ENCODE measurements around the gene AP2A1.

AP2A1 gene

DNA sequence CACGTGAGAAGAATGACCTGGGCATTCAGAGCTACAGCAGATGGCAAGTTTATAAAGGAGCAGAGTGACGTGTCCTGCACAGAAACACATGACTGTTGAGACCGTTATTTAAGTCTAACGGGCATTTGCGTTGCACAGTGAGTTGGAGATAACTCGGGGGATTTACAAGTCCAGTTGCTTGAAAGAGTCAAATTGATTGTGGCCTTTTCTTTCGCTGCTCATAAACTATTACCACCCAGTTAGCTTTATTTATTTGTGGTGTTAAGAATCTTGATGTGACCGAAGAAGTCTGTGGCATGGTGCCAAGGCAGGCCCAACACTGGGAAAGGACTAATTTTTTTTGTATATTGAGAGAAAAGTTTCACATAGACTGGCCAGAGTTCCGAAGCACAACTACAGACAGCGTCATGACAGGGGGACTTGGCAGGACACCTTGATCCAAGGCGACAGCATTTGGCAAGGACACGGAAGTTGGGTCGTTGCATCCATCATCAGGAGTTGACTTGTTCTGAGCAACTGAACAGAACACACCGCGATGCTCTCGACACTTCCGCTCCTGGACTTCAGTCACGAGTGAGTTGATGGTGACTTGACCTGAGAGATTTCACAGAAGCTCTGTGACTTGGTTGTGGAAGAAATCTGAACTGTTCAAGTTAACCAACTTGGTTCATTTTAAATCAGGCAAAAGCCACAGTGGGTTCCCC is 72.2 kb downstream of the AP2A1 start:
- DNase-seq (ENCODE audit: low spot score): no peak

DNA sequence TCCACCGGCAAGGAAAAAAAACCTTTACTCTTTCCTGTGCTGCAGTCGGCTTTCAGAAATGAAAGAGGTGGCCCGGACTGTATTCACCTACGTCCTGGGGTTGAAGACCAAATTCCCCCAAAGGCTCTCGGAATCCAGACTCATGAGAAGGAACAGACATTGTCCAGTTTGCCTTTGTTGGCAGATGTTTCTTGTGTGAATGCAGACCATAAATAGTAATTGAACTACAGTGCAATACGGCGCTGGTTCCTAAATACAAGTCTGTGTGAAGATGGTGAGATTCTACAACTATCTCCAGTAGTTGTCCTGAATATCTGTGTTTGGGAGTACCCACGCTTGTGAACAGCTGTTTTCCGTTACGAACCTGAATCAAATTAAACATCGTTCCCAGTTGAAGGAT is 72.9 kb downstream of the AP2A1 start:
- no peak for DNase-seq (ENCODE audit: low spot score)

DNA sequence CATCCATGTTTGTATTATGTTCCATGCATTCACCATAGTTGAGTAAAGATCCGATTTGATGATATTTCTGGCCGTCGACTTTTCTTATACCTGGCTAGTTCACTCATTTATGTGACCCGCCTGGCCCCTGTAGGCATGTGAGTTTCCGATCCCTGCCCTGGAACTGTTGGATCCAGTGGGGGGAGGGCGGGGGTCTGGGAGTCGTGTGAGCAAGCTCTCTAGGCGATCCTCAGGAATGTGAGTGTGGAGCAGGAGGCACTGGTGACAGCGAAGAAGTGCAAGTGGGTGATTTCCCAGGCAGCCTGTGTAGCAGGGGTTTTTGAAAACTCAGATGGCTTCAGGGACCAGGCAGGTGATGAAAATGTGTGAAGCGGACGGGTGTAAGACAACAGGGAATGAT is 73.5 kb downstream of the AP2A1 start:
- no peak for DNase-seq (ENCODE audit: low spot score)

DNA sequence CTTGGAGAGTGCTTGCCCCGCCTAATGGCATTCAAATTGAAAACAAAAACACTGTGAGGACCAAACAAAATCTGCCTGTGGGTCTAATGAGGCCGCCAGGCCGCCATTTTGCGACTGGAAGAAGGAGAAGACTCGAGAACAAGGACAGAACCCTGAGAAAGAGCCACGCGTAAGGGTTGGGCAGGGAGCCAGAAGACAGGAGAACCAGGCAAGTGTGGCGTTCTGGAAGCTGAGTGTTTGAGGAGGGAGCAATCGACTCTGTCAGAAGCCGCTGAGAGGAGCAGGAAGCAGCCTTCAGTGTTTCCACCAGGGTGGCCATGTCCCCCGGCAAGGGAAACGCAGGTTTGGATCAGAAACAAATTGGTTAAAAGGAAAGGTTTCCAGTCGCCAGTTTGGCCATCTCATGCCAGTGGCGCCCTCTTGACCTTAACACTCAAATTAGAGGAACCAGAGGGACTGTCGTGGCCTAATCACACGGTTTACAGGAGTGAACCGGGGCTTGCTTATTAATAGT is 74.0 kb downstream of the AP2A1 start:
- DNase-seq (ENCODE audit: low spot score): no peak

DNA sequence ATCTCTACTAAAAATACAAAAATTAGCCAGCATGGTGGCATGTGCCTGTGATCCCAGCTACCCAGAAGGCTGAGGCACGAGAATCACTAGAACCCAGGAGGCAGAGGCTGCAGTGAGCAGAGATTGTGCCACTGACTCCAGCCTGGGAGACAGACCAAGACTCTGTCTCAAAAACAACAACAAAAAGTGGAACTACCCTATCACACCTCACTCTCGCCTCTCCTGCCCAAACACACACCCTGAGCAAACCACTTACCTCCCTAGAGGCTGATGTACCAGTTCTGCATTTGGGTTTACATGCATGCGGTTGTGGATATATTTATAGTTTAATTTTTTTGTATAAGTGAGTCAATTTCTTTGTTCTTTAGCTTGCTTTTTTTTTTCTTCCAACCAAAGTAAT is 76.5 kb downstream of the AP2A1 start:
- no peak for DNase-seq (ENCODE audit: low spot score)

DNA sequence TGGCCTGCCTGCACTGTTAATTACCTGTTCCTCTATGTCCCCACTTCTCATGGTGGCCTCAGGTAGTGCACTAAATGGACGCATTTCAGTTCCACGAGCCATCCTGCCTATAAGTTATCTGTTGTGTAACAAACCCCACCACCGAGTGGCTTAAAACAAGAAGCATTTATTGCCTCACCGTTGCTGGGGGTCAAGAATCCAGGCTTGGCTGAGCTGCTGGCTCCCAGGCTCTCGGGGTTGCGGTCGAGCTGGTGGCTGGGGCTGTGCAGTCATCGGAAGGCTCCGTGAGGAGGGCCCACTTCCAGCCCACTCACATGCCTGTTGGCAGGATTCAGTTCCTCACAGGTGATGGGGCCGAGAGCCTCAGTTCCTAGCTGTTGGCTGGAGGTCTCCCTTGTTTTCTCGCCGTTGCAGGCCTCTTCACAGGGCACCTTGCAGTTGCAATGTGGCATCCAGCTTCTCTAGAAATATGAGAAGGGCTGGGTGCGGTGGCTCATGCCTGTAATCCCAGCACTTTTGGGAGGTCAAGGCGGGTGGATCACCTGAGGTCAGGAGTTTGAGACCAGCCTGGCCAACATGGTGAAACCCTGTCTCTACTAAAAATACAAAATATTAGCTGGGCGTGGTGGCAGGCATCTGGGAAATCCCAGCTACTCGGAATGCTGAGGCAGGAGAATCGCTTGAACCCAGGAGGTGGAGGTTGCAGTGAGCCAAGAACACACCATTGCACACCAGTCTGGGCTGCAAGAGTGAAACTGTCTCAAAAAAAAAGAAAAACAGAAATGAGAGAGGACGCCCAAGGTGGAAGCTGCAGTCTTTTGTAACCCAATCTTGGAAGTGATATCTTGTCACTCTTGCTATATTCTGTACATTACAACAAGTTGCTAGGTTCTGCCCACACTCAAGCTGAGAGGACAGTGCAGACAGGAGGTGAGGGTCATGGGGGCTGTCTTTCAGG is 77.6 kb downstream of the AP2A1 start:
- DNase-seq (ENCODE audit: low spot score): no peak

DNA sequence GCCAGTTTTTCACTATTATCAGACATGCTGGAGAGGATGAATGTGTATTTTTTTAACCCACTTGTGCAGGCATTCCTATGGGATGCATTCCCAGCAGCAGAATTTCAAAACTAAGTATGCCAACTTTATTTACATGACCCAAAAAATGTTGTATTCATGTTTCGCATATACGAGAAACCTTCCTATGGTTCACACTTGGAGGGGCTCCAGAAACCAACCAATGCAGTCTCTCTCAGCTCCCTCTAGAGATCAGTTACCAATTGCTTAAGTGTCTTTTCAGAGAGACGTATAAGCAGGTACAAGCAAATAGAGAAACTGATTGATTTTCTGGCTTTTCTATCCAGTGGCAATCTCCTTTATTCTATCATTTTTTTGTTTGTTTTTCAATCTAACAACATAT is 78.6 kb downstream of the AP2A1 start:
- DNase-seq (ENCODE audit: low spot score): no peak

DNA sequence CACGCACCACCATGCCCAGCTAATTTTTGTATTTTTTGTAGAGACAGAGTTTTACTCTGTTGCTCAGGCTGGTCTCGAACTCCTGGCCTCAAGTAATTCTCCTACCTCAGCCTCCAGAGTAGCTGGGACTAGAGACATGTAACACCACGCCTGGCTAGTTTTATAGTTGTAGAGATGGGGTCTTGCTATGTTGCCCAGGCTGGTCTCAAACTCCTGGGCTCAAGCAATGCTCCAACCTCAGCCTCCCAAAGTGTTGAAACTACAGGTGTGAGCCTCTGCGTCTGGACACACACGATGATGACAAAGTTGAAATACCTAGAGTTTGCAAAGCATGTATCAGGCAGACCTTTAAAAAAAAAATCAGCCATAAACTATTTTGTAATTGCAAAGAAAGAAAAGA is 79.6 kb downstream of the AP2A1 start:
- DNase-seq (ENCODE audit: low spot score): no peak

DNA sequence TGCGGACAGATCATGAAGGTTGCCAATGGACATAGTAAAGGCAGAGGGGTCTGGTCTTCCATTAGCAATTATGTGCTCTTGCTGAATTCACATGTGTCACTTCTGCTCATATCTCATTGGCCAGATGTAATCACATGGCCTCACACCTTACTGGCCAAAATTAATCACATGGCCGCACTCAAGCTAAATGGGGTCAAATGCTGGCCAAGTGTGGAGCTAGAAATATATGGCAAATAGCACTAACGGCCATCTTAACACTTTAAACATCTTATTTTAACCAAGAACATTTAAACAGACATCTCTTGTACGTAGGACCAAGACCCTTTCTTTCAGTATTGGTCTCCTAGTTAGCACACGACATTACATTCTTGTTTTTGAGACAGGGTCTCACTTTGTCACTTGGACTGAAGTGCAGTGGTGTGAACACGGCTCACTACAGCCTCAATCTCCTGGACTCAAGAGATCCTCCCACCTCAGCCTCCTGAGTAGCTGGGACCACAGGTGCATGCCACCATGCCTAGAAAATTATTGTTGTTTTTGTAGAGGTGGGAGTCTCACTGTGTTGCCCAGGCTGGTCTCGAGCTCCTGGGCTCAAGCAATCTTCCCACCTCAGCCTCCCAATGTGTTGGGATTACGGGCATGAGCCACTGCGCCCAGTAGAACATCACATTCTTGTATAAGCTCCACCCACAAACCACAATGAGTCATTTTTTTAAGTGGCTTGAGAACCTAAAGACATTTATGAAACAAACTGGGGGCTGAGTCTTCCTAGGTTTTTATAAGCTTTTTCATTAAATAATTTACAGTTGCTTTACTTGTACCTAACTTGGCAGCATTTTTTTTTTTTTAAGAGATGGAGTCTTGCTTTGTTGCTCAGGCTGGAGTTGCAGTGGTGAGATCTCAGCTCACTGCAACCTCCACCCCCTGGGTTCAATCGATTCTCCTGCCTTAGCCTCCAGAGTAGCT is 81.2 kb downstream of the AP2A1 start:
- DNase-seq (ENCODE audit: low spot score): no peak

DNA sequence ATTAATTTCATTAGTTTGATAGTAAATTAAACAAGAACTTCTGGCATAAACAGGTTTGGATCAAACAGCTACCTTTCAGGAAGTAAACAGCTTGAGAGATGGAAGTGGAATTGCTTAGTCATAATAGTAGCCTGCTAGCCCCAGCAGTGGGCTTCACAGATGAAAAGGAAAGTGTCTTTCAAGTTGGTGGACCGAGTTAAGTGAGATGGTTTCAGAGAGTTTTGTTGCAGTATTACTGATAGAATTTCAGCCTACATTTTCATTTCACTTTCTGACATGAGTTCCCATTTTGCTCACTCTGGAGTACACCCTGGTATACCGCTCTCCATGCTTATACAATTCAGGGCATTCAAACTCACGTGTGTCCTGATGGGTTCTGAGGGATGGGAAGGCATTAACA is 82.1 kb downstream of the AP2A1 start:
- no peak for DNase-seq (ENCODE audit: low spot score)

DNA sequence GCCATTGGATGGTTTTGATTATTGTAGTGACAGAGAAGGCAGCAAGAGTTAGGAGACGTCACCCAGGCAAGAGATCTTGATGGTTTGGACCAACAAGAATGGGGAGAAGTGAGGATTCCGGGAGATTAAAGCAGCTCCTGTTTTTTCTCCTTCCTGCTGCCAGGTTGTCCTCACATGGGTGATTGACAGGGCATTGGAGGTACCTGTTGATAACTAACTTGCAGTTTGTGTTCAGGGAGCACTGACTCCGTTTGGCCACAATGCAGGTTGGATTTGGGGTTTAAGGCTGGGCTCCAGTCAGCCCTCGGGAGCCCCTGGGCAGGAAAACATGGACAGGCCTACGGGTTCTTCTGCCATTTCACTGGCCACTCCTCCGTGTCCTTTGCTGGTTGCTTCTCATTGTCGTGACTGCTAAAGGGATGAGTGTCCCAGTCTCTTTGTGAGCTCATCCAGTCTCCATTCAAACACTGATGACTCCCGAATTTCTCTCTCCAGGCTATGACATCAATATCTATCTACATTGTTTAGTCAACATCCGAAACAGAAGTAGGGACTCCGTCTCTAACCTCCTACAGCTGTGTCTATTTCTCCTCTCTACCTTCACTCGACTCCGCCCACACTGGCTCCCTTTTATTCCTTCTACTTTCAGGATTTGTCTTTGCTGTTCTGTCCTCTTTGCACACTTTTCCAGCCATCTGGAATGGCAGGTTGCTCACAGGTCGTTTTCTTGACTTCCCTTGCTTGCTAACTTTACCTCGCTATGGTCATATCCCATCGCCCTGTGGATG is 82.8 kb downstream of the AP2A1 start:
- no peak for DNase-seq (ENCODE audit: low spot score)

DNA sequence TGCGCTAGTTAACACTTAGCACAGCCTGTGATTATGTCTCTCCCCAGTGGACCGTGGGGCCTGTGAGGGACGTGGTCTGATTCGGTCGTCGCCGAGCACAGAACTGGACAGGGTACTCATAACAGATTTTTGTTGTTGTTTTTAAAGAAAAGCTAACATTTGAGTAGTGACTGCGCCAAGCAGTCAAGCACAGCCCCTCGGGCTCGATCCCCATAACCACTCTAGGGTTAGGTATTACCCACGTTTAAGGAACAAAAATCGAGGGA is 83.4 kb downstream of the AP2A1 start:
- no peak for DNase-seq (ENCODE audit: low spot score)

DNA sequence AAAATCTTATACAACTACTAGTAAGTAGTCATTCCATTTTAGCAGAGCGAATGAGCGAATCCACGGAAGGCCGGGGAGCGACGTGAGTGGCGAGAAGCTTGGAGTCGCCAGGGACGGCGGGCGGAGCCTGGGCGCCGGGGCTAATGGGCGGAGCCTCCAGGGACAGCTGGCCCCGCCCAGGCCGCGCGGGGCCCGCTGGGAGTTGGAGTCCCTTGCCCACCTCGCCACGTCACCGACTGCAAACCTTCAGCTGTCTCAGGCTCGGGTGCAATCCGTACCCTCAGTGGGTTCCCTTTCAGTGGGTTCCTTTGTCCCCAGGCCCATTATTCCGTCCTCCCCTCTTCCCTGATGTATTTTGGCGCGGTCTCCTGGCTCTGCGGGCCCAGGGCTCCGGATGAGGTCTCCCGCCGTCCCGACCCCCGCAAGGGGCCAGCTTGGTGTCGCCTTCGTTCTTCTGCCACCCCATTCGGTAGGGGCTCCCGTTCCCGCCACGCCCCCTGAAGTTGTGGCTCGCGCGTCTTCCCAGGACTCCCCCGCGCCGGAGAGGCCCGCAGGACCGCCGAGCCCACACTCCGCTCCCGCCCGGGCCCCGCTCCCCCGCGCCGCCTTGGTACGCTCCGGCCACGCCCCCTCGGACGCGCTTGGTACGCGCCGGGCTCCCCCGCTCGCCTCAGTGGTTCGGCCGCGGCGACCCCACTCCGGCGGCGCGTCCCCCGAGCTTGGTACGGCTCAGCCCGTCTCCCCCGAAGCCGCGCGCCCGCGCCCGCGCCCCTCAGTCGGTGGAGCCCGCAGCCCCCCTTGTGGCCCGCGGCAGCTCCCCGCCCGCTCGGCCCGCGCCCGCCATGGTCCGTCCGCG is 83.9 kb downstream of the AP2A1 start, which contains the start of gene PTOV1:
Gene PTOV1 (plus strand): TSS at position 673 of the 856 bp plus-strand sequence.
- DNase-seq (ENCODE audit: low spot score): peak; percentile 96

DNA sequence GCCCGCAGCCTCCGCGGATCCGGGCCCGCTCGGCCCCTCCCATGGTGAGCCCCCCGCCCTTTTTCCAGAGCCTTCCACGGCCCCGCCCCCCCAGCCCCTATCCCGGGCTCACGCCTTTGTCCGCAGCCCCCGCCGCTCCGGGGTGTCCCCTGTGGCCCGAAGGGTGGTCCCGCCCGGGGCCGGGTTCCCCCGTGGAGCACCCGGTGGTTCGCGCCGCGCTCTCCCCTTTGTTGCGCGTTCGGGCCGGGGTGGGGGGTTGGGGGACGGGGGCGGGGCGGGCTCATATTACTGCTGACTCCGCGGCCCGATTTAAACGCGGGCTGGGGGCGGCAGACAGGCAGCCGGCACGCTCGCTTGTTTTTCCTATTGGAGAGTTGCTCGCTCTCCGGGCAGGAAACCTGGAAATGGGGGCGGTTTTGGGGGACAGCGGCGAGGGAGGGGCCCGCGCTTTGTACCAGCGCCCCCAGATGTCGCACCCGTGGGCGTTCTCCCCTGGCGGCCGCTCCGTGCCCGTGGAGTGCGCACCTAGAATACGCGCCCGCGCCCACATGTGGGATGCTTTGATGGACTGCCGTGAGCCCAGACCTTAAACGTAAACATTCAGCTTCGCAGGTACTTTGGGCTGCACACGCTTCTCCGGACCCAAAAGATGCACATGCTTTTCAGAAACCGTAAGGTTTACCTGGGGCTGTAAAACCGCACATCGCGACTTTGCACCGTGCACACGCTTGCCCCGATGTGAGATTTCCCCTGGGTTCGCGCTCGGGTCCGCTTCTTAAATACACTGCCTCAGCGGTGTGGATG is 84.9 kb downstream of the AP2A1 start:
- peak; percentile 84 for DNase-seq (ENCODE audit: low spot score)

DNA sequence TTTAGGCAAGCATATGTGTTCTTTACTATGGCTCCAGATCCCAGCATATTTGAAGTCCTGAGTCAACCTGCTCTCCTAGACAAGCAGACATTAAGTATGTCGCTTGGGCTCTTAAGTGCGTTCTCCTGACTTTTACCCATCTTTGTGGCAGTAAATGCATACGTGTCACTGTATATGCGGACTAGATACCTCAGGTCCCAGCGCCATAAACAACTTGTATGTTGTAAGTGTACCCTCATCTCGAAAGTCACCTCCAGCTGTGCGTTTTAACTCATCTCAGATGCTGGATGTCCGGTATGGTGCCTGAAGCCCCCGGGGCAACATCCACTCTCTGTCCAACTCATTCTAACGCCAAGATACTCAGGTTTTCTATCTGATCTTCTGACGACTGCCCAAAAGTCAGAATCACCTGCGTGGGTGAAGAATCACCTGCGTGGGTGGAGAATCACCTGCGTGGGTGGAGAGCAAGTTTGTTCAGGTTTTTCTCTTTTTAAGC is 85.9 kb downstream of the AP2A1 start:
- DNase-seq (ENCODE audit: low spot score): no peak

DNA sequence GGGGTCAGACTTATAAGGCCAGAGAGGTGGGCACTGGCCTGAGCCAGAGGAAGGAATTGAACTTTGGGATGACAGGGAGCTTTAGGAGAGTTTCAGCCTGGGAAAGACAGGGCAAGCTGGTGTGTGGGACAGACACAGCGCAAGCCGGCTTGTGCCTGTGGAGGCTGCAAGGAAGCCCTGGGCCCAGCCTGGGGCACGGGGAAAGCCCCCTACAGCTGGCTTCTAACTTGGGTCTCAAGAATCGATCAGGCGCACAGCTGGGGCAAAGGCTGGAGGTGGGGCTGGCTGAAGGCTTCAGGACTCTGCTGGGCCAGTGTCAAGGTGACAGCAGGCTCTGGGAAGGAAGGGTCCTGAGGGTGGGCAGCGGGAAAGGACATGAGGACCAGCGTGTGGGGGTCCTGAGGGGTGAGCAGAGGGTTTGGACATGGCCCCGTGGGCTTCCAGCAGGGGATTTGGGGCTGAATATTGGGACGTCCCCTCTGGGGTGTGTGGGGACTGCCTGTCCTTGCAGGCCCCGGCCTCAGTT is 87.1 kb downstream of the AP2A1 start:
- DNase-seq (ENCODE audit: low spot score): no peak

DNA sequence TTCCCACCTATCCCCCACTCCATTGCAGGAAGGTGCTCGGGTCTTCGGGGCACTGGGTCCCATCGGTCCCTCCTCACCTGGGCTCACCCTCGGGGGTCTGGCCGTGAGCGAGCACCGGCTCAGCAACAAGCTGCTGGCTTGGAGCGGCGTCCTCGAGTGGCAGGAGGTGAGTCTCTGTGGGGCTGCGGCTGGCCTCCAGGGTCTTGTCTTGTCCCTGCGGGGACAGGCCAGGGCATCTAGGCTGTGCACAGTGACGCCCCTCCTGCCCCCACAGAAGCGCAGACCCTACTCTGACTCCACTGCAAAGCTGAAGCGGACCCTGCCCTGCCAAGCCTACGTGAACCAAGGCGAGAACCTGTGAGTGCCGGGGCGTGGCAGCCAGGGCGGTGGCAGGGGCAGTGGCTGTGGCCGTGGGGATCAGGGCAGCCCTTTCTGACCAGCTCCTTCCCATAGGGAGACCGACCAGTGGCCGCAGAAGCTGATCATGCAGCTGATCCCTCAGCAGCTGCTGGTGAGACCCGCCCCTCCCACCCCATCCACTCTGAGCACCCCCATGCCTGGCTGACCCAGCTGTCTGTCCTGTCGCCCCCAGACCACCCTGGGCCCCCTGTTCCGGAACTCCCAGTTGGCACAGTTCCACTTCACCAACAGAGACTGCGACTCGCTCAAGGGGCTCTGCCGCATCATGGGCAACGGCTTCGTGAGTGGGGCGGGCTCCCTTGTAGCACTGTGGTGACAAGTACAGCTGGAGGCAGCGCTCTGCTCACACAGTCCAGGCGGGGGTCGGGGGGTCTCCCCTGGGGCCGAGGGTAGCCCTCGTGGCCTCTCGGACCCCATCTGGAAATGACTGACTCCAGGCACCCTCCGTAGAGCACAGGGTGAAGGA is 87.8 kb downstream of the AP2A1 start:
- no peak for DNase-seq (ENCODE audit: low spot score)

DNA sequence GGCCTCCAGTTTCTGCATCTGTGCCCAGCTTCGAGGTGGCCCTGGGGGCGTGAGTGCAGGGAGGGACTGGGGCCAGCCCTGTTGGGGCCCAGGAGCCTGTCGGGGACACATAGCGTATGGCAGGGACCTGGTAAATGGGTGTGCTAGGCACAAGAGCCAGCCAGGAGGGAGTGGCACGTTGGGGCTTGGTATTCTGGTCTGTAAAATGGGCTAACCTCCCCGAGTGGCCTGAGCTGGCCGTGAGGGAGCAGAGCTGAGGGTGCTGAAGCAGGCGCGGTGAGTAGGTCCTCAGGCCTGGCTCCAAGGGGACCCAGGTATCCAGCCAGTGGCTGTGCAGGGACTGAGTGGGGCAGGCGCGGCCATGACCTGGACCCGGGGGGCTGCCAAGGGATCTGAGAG is 88.5 kb downstream of the AP2A1 start:
- no peak for DNase-seq (ENCODE audit: low spot score)
